PFSK-1 (cell line): Measurements from ENCODE around the gene TMEM270.

Source experiments
- REST ChIP-seq, 2 experiments: IDR thresholded peaks; 2 replicates each; pipeline versions ENCODE4 v1.6.1 to v1.8.0; 2011 to 2012; ENCODE audit warnings: low read depth in 2 of 2, low read length in 2 of 2, control low read depth in 1 of 2, inconsistent platforms in 1 of 2, mild to moderate bottlenecking in 1 of 2, moderate library complexity in 1 of 2; ENCODE audit not compliant: insufficient read depth in 1 of 2
- SIN3A ChIP-seq: IDR thresholded peaks from 2 replicates; pipeline ENCODE4 v1.6.1; 2012; ENCODE audit warnings: mild to moderate bottlenecking, low read length, moderate library complexity, borderline replicate concordance; ENCODE audit not compliant: insufficient read depth

DNA sequence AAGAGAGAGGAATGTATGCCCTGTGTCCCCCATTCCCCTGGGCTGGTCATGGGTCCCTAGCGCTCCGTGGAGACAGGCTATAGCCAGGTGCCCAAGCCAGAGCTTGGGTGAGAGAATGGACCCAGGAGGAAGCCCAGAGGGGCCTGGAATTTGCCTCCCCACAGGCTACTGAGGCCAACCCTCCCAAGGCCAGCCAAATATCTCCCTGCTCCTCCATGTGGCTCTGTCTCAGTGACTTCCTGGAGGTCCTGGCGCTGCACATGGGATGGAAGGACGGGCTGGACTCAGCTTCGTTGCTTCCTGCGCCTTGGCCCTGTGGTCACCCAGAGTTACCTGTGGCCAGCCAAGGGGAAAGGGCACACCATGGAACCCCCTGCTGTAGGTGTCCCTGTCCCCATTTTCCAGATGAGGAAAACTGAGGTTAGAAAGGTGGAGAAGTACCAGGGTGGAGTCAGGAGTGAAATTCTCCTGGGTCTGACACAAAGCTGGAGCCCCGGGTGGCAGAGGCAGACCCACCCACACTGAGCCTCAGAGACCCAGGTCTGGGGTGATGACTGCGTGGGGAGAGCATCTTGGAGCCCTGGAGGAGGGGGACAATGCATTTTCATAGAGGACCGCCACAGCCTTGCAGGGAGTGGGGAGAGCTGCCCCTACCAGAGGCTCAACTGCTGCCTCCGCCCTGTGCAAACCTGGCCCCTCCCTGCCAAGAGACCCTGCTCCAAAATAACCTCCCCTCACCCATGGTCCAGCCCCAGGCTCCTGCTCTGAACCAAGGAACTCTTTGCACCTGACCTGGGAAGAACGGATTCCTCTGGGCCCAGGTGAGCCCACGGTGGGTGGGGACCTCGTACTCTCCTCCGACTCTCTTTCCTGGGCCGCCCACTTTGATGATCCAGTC, 42.6 kb downstream of the TMEM270 start:
- TF ChIP-seq REST (IDR thresholded peaks at IDR 0.05; ENCODE audit: insufficient read depth in 1 of 2, low read depth in 2 of 2, low read length in 2 of 2), result no peak
- TF ChIP-seq SIN3A, result no peak
